Gastrocnemius medialis (tissue), 4 donors: Measurements from ENCODE around the gene THOC6. TPM values are rescaled to one million over a fixed set of nuclear protein-coding genes. Genes with fewer than 3 reads are reported as not detected.

Source experiments
- ATAC-seq, 2 donors: fragments of 150-250 bp; one replicate each; pipeline ENCODE4 v1.9.1; 2016
- DNase-seq, 2 donors: peaks; one replicate each; pipeline ENCODE4 v3.0.0-alpha.2; 2019
- H3K27ac ChIP-seq, 4 donors: fragments of 200-600 bp; sonication (generic); 1 replicate in 1 of 4; 2 replicates in 3 of 4; pipeline ENCODE4 v1.5.1; 2016 to 2018; ENCODE audit warnings: mild to moderate bottlenecking in 2 of 4, moderate library complexity in 1 of 4
- H3K27me3 ChIP-seq, 3 donors: fragments of 200-600 bp; sonication (generic) in 2 of 3; 1 replicate in 1 of 3; 2 replicates in 2 of 3; pipeline versions ENCODE4 v1.5.1 to v1.6.0; 2016 to 2019; ENCODE audit warnings: mild to moderate bottlenecking in 1 of 3, moderate library complexity in 1 of 3
- H3K36me3 ChIP-seq, 2 donors: fragments of 200-600 bp; sonication (generic) in 1 of 2; one replicate each; pipeline ENCODE4 v1.5.1; 2017 to 2018
- H3K4me1 ChIP-seq, 2 donors: fragments of 200-600 bp; sonication (generic) in 1 of 2; one replicate each; pipeline ENCODE4 v1.5.1; 2016 to 2017; ENCODE audit warnings: mild to moderate bottlenecking in 2 of 2
- H3K4me3 ChIP-seq, 4 donors: fragments of 200-600 bp; sonication (generic) in 3 of 4; 1 replicate in 1 of 4; 2 replicates in 3 of 4; pipeline ENCODE4 v1.5.1; 2016 to 2019; ENCODE audit warnings: mild to moderate bottlenecking in 2 of 4
- H3K9me3 ChIP-seq, 3 donors: fragments of 200-600 bp; sonication (generic) in 2 of 3; 1 replicate in 1 of 3; 2 replicates in 2 of 3; pipeline ENCODE4 v1.5.1; 2016 to 2019
- POLR2A ChIP-seq, 2 donors: fragments of 450-650 bp; IDR thresholded peaks; one replicate each; pipeline ENCODE4 v1.6.1; 2017; ENCODE audit warnings: antibody characterized with exemption in 2 of 2, mild to moderate bottlenecking in 2 of 2, moderate library complexity in 2 of 2
- in situ Hi-C, 4 donors: fragments of 200-750 bp; cut with MboI; loops; one replicate each; pipeline versions ENCODE4 v1.15.0 to v1.8.0; 2017; ENCODE audit warnings: low sequenced_read_pairs in 4 of 4
- intact Hi-C: fragments of 100-400 bp; cut with DNase I; formaldehyde crosslinking; loops from one replicate; pipeline ENCODE4 v1.15.1; 2023; ENCODE audit warnings: low total_unique reads
- total RNA-seq, 4 donors: library from RNA; depleted of rRNA; stranded (reverse); fragments of >200 nt; gene quantifications; one replicate each; pipeline versions ENCODE4 v1.1.0 to v1.2.3, GENCODE V29; 2016
- TF ChIP-seq, protein P1 (sequence below), 5 experiments: fragments of 450-650 bp in 3 of 5; fragments of 200-600 bp in 2 of 5; sonication (generic) in 2 of 5; IDR thresholded peaks in 4 of 5; conservative IDR thresholded peaks in 1 of 5; 1 replicate in 4 of 5; 2 replicates in 1 of 5; pipeline ENCODE4 v1.5.1; 2016 to 2019; ENCODE audit warnings: antibody characterized with exemption in 5 of 5, mild to moderate bottlenecking in 3 of 5, moderate library complexity in 3 of 5

Gene THOC6
- total RNA-seq, 4 donors from 2014 or later, result 15.0 to 31.1 (median 21.5) TPM

DNA sequence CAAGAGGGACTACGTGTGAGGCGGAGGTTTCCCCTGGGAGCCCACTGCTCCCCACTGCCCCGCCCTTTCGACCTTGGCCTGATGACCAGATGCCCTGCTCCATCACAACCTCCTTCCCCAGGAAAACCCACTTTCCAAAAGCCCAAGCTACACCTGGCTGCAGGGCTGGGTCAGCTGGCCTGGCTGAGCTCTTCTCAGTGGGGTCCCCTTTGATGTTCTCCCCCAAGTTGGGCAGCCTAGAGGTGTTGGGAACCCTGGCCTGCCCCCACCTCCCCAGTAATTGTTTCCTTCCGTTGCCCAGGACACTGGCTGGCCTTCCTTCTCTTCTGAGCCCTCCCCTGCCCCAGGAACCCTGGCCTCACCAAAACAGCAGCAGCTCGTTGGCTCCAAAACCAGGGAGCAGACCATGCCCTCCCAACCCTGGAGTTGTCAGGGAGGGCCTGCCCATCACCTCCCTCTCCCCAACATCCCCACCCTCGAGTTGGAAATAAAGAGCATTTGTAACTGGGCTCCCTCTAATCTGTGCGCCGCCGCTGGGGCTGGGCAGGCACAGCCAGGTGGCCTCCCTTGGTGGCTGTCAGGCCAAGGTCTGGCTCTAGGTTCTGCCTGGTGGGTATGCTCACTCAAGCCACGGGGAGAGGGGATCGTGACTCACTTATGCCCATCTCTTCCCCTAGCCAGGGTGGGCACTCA lies 9.7 kb upstream of the THOC6 start:
- Histone ChIP-seq H3K4me3 (no peak overlapping the region), H3K4me1 (no peaks in the 10 kb centered on the region), H3K27me3 (peaks cover 40 to 54% (median 45%) of the 10 kb centered on the region in 3 donors), H3K27ac (no peak overlapping the region), H3K36me3 (no peaks in the 10 kb centered on the region), H3K9me3 (no peaks in the 10 kb centered on the region)
- no peak for ATAC-seq
- in situ Hi-C loops (no loop called here), intact Hi-C loops (no loop called here)
- no peak for DNase-seq
- no peak for TF ChIP-seq POLR2A (IDR thresholded peaks at IDR 0.05)
- TF ChIP-seq, protein P1, sequence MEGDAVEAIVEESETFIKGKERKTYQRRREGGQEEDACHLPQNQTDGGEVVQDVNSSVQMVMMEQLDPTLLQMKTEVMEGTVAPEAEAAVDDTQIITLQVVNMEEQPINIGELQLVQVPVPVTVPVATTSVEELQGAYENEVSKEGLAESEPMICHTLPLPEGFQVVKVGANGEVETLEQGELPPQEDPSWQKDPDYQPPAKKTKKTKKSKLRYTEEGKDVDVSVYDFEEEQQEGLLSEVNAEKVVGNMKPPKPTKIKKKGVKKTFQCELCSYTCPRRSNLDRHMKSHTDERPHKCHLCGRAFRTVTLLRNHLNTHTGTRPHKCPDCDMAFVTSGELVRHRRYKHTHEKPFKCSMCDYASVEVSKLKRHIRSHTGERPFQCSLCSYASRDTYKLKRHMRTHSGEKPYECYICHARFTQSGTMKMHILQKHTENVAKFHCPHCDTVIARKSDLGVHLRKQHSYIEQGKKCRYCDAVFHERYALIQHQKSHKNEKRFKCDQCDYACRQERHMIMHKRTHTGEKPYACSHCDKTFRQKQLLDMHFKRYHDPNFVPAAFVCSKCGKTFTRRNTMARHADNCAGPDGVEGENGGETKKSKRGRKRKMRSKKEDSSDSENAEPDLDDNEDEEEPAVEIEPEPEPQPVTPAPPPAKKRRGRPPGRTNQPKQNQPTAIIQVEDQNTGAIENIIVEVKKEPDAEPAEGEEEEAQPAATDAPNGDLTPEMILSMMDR (IDR thresholded peaks at IDR 0.05 in 4 of 5, conservative IDR thresholded peaks at IDR 0.05 in 1 of 5), result no peak

DNA sequence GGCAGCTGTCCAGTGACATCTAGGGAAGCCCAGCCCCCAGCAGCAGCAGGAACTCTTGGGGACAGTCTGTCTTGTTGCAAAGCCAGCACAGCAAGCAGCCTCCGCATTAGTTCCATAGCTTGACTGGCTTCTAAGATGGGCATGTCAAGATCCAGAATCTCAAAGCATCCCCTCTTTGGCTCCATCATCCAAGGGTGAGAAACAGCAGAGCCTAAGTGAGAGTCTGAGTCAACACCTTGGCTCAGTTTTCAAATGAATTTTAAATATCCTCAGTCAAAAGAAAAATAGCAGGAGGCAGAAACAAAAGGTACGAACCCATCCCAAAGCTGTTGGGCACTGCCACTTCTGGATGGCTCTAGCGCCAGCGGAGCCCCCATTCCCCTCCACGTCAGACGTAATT lies 8.9 kb upstream of the THOC6 start:
- no peaks in the 10 kb centered on the region for H3K36me3 ChIP-seq
- no peaks in the 10 kb centered on the region for H3K9me3 ChIP-seq
- no peak overlapping the region for H3K27ac ChIP-seq
- no peak overlapping the region for H3K4me3 ChIP-seq
- H3K4me1 ChIP-seq, result peaks cover 0 to 5% of the 10 kb centered on the region in 2 donors
- TF ChIP-seq POLR2A (IDR thresholded peaks at IDR 0.05), result no peak
- TF ChIP-seq, protein P1 (IDR thresholded peaks at IDR 0.05 in 4 of 5, conservative IDR thresholded peaks at IDR 0.05 in 1 of 5), result no peak
- in situ Hi-C loops (no loop called here), intact Hi-C loops (no loop called here)
- H3K27me3 ChIP-seq, result peaks cover 40 to 54% (median 45%) of the 10 kb centered on the region in 3 donors
- DNase-seq, result no peak
- no peak for ATAC-seq

DNA sequence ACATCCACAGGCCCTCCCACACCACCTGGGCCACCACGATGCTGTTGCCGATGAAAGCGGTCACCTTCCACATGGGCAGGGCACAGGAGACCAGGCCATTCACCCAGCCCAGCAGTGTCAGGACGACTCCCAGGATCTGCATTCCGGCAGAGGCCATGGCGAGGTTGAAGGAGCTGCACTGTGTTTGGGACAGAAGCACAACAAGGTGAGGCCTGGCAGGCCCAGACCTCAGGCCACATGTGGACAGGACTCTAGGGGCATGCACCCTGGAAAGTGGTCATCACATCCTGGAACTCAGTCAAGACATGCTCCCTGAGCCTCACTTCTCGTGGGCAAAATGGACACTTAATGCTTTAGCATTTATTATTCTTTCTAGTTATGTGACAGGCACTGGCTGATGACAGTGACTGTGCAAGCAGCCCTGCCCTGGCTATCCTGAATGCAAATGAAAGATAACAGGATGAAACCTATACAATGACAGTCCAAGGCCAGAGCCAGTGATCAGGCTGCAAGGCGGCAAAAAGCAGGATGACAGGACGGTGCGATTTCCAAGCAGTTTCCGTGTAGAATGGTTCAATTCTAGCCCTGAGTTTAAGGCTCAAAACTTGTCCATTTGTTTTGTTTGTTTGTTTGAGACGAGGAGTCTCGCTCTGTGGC lies 7.8 kb upstream of the THOC6 start:
- intact Hi-C loops, result no loop called here
- no peak for DNase-seq

DNA sequence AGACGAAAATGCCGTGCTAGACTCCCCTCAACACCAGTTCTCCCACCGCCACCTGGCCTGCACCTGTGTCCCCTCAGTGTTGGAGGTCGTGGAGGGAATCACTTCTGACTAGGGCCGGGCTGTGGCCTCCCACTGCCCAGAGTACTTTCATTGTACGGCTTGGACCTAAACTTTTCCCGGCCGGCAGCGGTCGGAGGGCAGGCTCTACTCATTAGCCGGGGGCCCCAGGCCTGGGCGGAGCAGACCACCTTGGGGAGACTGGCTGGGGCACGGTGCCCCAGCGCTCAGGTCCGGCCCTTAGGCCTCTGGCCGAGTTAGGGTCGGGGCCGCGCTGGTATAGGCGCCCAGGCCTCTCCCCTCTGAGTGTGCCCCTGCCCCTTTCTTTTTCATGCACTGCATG lies 6.5 kb upstream of the THOC6 start:
- no peak overlapping the region for H3K4me3 ChIP-seq
- intact Hi-C loops (no loop called here), in situ Hi-C loops (no loop called here)
- H3K36me3 ChIP-seq, result no peaks in the 10 kb centered on the region
- no peak overlapping the region for H3K27ac ChIP-seq
- H3K27me3 ChIP-seq, result peaks cover 31 to 46% (median 34%) of the 10 kb centered on the region in 3 donors
- ATAC-seq (no peak), DNase-seq (no peak)
- no peaks in the 10 kb centered on the region for H3K9me3 ChIP-seq
- TF ChIP-seq, protein P1 (IDR thresholded peaks at IDR 0.05 in 4 of 5, conservative IDR thresholded peaks at IDR 0.05 in 1 of 5), result no peak
- no peak for TF ChIP-seq POLR2A (IDR thresholded peaks at IDR 0.05)
- H3K4me1 ChIP-seq, result peaks cover 10 to 27% of the 10 kb centered on the region in 2 donors

More for the DNA sequence above, 7.8 kb upstream of the THOC6 start:
- no peak overlapping the region for H3K4me3 ChIP-seq
- H3K9me3 ChIP-seq, result no peaks in the 10 kb centered on the region
- H3K27ac ChIP-seq, result no peak overlapping the region
- H3K36me3 ChIP-seq, result no peaks in the 10 kb centered on the region
- TF ChIP-seq POLR2A (IDR thresholded peaks at IDR 0.05), result no peak
- TF ChIP-seq, protein P1 (IDR thresholded peaks at IDR 0.05 in 4 of 5, conservative IDR thresholded peaks at IDR 0.05 in 1 of 5), result no peak
- H3K4me1 ChIP-seq, result peaks cover 0 to 13% of the 10 kb centered on the region in 2 donors
- H3K27me3 ChIP-seq, result peaks cover 38 to 54% (median 45%) of the 10 kb centered on the region in 3 donors
- in situ Hi-C loops, result no loop called here
- ATAC-seq, result no peak
